ENCODE data around the gene MTA3.

MTA3 gene

DNA sequence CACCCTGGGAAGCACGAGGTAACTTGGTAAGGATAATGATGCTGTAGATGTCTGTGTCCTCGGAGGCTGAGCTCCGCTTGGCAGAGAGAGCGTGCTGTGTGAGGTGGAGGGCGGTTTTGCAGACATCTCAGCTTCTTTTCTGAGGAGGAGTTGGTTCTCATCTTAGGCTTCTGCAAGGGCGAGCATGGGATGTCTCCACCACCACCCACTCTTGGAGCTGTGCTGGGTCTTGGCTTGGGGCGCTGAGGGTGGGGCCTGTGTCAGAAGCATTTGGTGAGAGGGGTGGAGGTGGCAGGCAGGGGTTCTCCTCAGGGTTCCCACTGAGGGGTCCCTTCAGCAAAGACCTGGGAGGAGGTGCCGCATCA lies 186.3 kb downstream of the MTA3 start:
- peaks cover 10% of the 10 kb centered on the region for H3K36me3 Mint-ChIP-seq (ENCODE audit: low read depth)
- peak overlapping the region; percentile 69 for H3K27ac Mint-ChIP-seq
- TF ChIP-seq, protein P1, sequence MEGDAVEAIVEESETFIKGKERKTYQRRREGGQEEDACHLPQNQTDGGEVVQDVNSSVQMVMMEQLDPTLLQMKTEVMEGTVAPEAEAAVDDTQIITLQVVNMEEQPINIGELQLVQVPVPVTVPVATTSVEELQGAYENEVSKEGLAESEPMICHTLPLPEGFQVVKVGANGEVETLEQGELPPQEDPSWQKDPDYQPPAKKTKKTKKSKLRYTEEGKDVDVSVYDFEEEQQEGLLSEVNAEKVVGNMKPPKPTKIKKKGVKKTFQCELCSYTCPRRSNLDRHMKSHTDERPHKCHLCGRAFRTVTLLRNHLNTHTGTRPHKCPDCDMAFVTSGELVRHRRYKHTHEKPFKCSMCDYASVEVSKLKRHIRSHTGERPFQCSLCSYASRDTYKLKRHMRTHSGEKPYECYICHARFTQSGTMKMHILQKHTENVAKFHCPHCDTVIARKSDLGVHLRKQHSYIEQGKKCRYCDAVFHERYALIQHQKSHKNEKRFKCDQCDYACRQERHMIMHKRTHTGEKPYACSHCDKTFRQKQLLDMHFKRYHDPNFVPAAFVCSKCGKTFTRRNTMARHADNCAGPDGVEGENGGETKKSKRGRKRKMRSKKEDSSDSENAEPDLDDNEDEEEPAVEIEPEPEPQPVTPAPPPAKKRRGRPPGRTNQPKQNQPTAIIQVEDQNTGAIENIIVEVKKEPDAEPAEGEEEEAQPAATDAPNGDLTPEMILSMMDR (IDR thresholded peaks at IDR 0.05) = no peak
- H3K4me1 Mint-ChIP-seq = peaks cover 40% of the 10 kb centered on the region
- DNase-seq = no peak
- H3K9me3 Mint-ChIP-seq = no peaks in the 10 kb centered on the region
- H3K4me3 Mint-ChIP-seq = no peak overlapping the region
- H3K27me3 Mint-ChIP-seq (ENCODE audit: low read depth, poor library complexity) = peaks cover 8% of the 10 kb centered on the region

DNA sequence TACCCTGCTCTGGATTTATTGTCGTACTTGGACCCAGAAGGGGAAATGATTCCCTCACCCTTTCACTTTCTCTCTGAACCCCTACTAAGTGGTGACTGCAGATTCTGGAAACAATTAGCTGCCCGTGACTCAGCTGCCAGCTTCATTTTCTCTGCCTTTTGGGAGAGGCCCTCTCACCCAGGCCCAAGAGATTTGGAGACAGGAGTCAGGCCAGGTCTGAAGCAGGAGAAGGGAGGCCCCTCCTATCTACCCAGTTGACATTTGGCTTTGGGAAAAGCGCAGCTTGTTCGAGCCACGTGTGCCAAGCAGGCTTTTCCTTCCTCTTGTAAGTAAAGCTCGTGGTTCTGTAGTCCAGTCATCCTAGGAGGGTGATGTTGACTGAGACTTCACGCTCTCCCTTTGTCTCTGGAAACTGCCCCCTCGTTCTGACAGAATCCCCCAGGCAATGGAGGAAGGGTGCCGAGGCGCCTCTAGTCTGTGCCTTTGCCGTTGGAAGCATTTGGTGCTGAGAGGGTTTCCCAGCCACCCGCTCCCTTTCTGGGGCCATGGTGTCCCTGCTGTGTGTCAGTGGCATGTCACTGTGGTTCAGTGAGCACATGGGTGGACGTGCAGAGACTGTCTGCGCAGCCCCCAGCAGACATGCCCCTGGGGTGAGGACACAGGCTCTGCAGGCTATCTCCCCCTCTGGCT lies 186.9 kb downstream of the MTA3 start:
- Mint-ChIP-seq H3K4me3 (no peak overlapping the region), H3K27me3 (ENCODE audit: low read depth, poor library complexity) (peaks cover 11% of the 10 kb centered on the region), H3K27ac (peak overlapping the region; percentile 63), H3K4me1 (peaks cover 40% of the 10 kb centered on the region), H3K9me3 (no peaks in the 10 kb centered on the region), H3K36me3 (ENCODE audit: low read depth) (peaks cover 12% of the 10 kb centered on the region)
- TF ChIP-seq, protein P1 (IDR thresholded peaks at IDR 0.05) = no peak
- DNase-seq = no peak

DNA sequence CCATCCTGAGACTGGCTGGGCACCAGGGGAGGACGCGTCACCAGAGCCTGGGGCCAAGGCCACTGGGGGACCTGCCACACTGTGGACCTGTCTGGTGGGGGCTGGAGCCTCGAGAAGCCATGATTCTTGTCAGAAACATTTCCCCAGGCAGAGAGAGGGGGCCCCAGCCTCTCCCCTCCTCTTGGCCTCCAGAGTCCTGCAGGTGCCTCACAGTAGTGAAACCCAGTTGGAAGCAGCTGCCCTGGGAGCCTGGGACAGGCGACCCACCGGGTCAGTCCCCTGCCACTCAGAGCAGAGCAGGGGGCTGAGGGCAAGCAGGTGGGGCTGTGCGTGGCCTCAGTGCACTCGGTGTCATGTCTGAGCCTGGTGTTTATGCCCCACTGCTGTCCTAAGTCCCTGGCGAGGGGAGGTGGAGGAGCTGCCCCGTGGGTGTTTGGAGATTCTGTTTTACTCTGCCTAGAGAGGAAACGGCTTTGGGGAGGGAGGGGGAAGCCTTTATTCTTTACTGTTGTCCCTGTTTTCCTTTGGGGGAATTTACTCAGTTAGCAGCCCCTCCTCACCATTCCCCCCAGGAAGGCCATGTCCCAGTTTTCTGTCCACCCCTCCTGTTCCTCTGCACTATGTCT lies 187.8 kb downstream of the MTA3 start:
- H3K27me3 Mint-ChIP-seq (ENCODE audit: low read depth, poor library complexity) = peaks cover 12% of the 10 kb centered on the region
- H3K4me3 Mint-ChIP-seq = no peak overlapping the region
- H3K27ac Mint-ChIP-seq = peak overlapping the region; percentile 70
- TF ChIP-seq, protein P1 (IDR thresholded peaks at IDR 0.05) = no peak
- peaks cover 40% of the 10 kb centered on the region for H3K4me1 Mint-ChIP-seq
- H3K9me3 Mint-ChIP-seq = no peaks in the 10 kb centered on the region
- DNase-seq = no peak
- peaks cover 7% of the 10 kb centered on the region for H3K36me3 Mint-ChIP-seq (ENCODE audit: low read depth)

DNA sequence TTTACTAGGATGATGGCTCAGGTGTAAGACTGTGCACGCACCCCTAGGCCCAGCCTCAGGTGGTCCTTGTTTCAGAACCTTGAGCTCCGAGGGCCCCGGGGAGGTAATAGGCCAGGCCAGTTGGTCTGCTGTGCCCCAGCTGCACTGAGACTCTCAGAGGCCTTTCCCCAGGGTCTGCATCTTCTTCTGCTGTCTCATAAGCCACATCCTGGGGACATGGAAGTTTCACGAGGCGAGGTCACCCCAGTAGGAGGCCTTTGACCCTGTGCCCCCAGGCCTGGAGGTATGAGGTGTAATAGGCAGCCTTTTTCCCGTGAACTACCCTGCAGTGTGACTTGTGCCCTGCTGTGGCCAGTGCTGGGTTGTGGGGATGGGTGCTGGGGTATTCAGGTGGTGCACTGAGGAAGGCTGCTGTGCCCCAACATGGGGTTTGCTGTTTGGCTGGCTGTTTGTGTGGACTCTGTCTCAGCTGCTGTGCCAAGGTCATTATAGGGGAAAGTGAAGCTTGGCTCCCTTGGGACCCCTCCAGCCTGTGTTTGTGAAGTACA lies 188.6 kb downstream of the MTA3 start:
- Mint-ChIP-seq H3K27me3 (ENCODE audit: low read depth, poor library complexity) (peaks cover 12% of the 10 kb centered on the region), H3K4me3 (no peak overlapping the region), H3K4me1 (peaks cover 40% of the 10 kb centered on the region), H3K9me3 (no peaks in the 10 kb centered on the region), H3K27ac (no peak overlapping the region), H3K36me3 (ENCODE audit: low read depth) (peaks cover 7% of the 10 kb centered on the region)
- TF ChIP-seq, protein P1 (IDR thresholded peaks at IDR 0.05) = no peak
- no peak for DNase-seq

DNA sequence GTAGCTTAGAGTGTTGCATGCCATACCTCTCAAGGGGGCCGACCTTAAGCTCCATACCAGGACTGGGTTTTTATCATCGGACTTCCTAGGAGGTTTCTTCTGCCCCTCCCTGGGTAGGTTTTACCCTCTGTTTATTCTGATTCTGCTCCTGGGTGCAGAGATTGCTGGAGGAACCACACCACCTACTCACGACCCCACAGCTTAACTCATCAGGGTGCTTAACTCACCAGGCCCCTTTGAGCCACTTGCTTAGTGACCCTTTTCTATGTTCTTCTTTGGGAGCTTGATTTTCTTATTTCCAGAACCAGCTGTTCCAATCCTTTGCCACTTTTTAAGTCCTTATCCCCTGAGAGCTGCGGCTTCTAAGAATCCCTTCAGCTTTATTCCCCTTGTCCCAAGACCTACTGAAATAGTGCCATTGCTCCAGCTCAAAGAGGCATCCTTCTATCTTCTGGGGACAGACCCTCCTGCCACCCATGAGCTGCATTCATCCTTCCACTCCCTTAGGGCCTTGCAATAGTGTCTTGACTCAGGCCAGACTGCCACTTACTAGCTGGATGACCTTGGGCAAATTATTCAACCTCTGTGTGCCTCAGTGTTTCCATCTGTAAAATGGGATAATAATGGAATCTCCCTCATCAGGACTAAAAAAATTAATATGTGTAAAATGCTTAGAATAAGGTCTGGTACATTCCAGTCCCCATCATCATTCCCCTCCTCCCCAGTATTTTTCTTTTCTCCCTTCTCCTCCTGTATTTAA lies 189.7 kb downstream of the MTA3 start:
- no peaks in the 10 kb centered on the region for H3K9me3 Mint-ChIP-seq
- H3K36me3 Mint-ChIP-seq (ENCODE audit: low read depth) = peaks cover 12% of the 10 kb centered on the region
- DNase-seq = no peak
- H3K27ac Mint-ChIP-seq = no peak overlapping the region
- no peak overlapping the region for H3K4me3 Mint-ChIP-seq
- peaks cover 37% of the 10 kb centered on the region for H3K4me1 Mint-ChIP-seq
- H3K27me3 Mint-ChIP-seq (ENCODE audit: low read depth, poor library complexity) = peaks cover 8% of the 10 kb centered on the region
- TF ChIP-seq, protein P1 (IDR thresholded peaks at IDR 0.05) = no peak

Measured in nephron progenitor cell (in vitro differentiated cells).